Measurements from ENCODE around the gene APOL4. TPM values are rescaled to one million over a fixed set of nuclear protein-coding genes. Genes with fewer than 3 reads are reported as not detected.

Gene APOL4
- 0.95 and 8.7 TPM in 2 replicates for total RNA-seq

GRCh38 chr22:36201630-36202319 is at the start of gene APOL4:
APOL4 (minus strand) TSS chr22:36201809; CDS start chr22:36201734, 75 bp downstream.

GRCh38 chr22:36239401-36240171 is 38.0 kb upstream of the APOL4 start, which contains the start of gene APOL2:
APOL2 (minus strand) TSS chr22:36239527; CDS start chr22:36233162, 6,365 bp downstream.

GRCh38 chr22:36160499-36160942 is 41.1 kb downstream of the APOL4 start, which contains the start of gene APOL3:
APOL3 (minus strand) TSS chr22:36160755; CDS start chr22:36149055, 11,700 bp downstream.

Other genes starting within 250 kb of the APOL4 start
- 149 and 189 TPM in 2 replicates for gene RBFOX2, start 173.0 kb downstream of the APOL4 start, total RNA-seq
- 18.4 and 26.5 TPM in 2 replicates for gene APOL3, start 41.1 kb downstream of the APOL4 start, total RNA-seq
- 40.8 and 60.3 TPM in 2 replicates for gene APOL2, start 37.7 kb upstream of the APOL4 start, total RNA-seq
- 38.6 and 57.1 TPM in 2 replicates for gene APOL1, start 51.3 kb upstream of the APOL4 start, total RNA-seq
- gene MYH9, start 186.2 kb upstream of the APOL4 start, total RNA-seq = 397 and 461 TPM in 2 replicates